GM18502 (cell line): ENCODE results near the gene ZNF48.

ENCODE experiments used
- ATAC-seq: cut with Tn5 transposase; IDR thresholded peaks from one replicate; pipeline ENCODE4 v1.9.1; 2021; ENCODE audit warnings: mild to moderate bottlenecking; ENCODE audit not compliant: unreplicated experiment, poor library complexity

The ZNF48 gene

GRCh38 chr16:30399435-30400186 lies 4.4 kb downstream of the ZNF48 start:
- ATAC-seq, result no peak

GRCh38 chr16:30401768-30402425 lies 6.7 kb downstream of the ZNF48 start:
- ATAC-seq, result no peak

- ATAC-seq, result peak; percentile 25
Observed at GRCh38 chr16:30406795-30407101, 11.5 kb downstream of the ZNF48 start.

GRCh38 chr16:30407102-30407803 lies 12.0 kb downstream of the ZNF48 start, which contains the start of gene ZNF771:
TSS of gene ZNF771 (plus strand) at chr16:30407606. CDS start at chr16:30408054, 448 bp downstream.
- ATAC-seq, result peak; percentile 78

- ATAC-seq, result no peak
Observed at GRCh38 chr16:30407804-30408534, 12.7 kb downstream of the ZNF48 start.

- ATAC-seq, result peak; percentile 38
Observed at GRCh38 chr16:30409125-30410060, 14.2 kb downstream of the ZNF48 start.

- ATAC-seq, result no peak
Observed at GRCh38 chr16:30413112-30413806, 18.0 kb downstream of the ZNF48 start.

GRCh38 chr16:30414159-30414558 lies 18.9 kb downstream of the ZNF48 start:
- no peak for ATAC-seq

- no peak for ATAC-seq
Observed at GRCh38 chr16:30416047-30416603, 20.9 kb downstream of the ZNF48 start.

- ATAC-seq, result no peak
Observed at GRCh38 chr16:30416624-30417528, 21.7 kb downstream of the ZNF48 start.

GRCh38 chr16:30417529-30418349 lies 22.5 kb downstream of the ZNF48 start:
- ATAC-seq, result peak; percentile 86

- no peak for ATAC-seq
Observed at GRCh38 chr16:30418350-30419181, 23.3 kb downstream of the ZNF48 start.

GRCh38 chr16:30421010-30421409 lies 25.8 kb downstream of the ZNF48 start:
- no peak for ATAC-seq

GRCh38 chr16:30428055-30428454 lies 32.8 kb downstream of the ZNF48 start:
- no peak for ATAC-seq

- ATAC-seq, result no peak
Observed at GRCh38 chr16:30429418-30429677, 34.1 kb downstream of the ZNF48 start.

GRCh38 chr16:30429678-30430427 lies 34.6 kb downstream of the ZNF48 start, which contains the start of gene DCTPP1:
TSS of gene DCTPP1 (minus strand) at chr16:30430030. CDS start at chr16:30429980, 50 bp downstream.
- peak; percentile 92 for ATAC-seq
